Prostate gland (tissue), 2 donors: ENCODE results near the gene WNT3A. TPM values are rescaled to one million over a fixed set of nuclear protein-coding genes. Genes with fewer than 3 reads are reported as not detected.

Experiments
- DNase-seq: peaks from one replicate; pipeline ENCODE4 v3.0.0-alpha.2; 2019; ENCODE audit warnings: low spot score
- H3K27ac ChIP-seq, 2 donors: fragments of 200-600 bp; sonication (generic); 2 replicates each; pipeline ENCODE4 v1.5.1; 2017 to 2019
- H3K27me3 ChIP-seq: fragments of 200-600 bp; sonication (generic); replicated peaks from 2 replicates; pipeline ENCODE4 v1.5.1; 2019; ENCODE audit not compliant: insufficient read depth
- H3K36me3 ChIP-seq, 2 donors: fragments of 200-600 bp; sonication (generic); 1 replicate in 1 of 2; 2 replicates in 1 of 2; pipeline versions ENCODE4 v1.5.1 to v1.8.1; 2017 to 2019
- H3K4me1 ChIP-seq: fragments of 200-600 bp; sonication (generic); replicated peaks from 2 replicates; pipeline ENCODE4 v1.5.1; 2019
- H3K4me3 ChIP-seq, 2 donors: fragments of 200-600 bp; sonication (generic); 2 replicates each; pipeline ENCODE4 v1.5.1; 2017 to 2019
- H3K9me3 ChIP-seq: fragments of 200-600 bp; sonication (generic); 2 replicates; pipeline ENCODE4 v1.5.1; 2017
- CTCF ChIP-seq, 4 experiments: fragments of 200-600 bp in 2 of 4; fragments of 450-650 bp in 2 of 4; sonication (generic) in 2 of 4; IDR thresholded peaks; 1 replicate in 3 of 4; 2 replicates in 1 of 4; pipeline ENCODE4 v1.5.1; 2016 to 2019; ENCODE audit warnings: antibody characterized with exemption in 4 of 4, mild to moderate bottlenecking in 2 of 4, moderate library complexity in 2 of 4
- POLR2A ChIP-seq: fragments of 450-650 bp; IDR thresholded peaks from one replicate; pipeline ENCODE4 v1.6.1; 2016; ENCODE audit warnings: antibody characterized with exemption, mild to moderate bottlenecking
- POLR2AphosphoS5 ChIP-seq: sonication (generic); formaldehyde crosslinking; IDR thresholded peaks from one replicate; pipeline ENCODE4 v1.6.1; 2017; ENCODE audit warnings: antibody characterized with exemption
- WGBS: methylation state at CpG from one replicate; pipeline ENCODE4 v1.1.5; 2018; 5-methylcytosine and 5-hydroxymethylcytosine counted together
- intact Hi-C: fragments of 100-400 bp; cut with DNase I; formaldehyde crosslinking; loops from one replicate; pipeline ENCODE4 v1.14.2; 2022
- total RNA-seq, 2 donors: library from RNA; depleted of rRNA; stranded (reverse); fragments of >200 nt; gene quantifications; one replicate each; pipeline ENCODE4 v1.1.0, GENCODE V29; 2016

WNT3A gene
- total RNA-seq, 2 donors from 2014 or later, result 2.4 to 4.8 TPM

- WGBS, result 7% methylated on average over 55 of the region's 73 CpGs
- intact Hi-C loops, result no loop called here
- DNase-seq, result no peak
- Histone ChIP-seq H3K27ac (peak overlapping the region; percentile 89), H3K9me3 (no peaks in the 10 kb centered on the region), H3K27me3 (no peaks in the 10 kb centered on the region), H3K4me3 (peak overlapping the region; percentile 64 to 96), H3K36me3 (peaks cover 9 to 21% of the 10 kb centered on the region in 2 donors), H3K4me1 (peaks cover 3% of the 10 kb centered on the region)
- TF ChIP-seq POLR2A (no peak), CTCF (IDR thresholded peaks at IDR 0.05) (peak in 1 of 4 experiments; percentile 14)
Measured at GRCh38 chr1:228101994-228102790, 95.4 kb downstream of the WNT3A start.

- DNase-seq, result peak; percentile 88
- peak in 2 of 4 experiments; percentile 33 to 38 for TF ChIP-seq CTCF (IDR thresholded peaks at IDR 0.05)
- TF ChIP-seq POLR2AphosphoS5, result peak; percentile 96
- TF ChIP-seq POLR2A, result peak; percentile 86
- Histone ChIP-seq H3K27me3 (no peaks in the 10 kb centered on the region), H3K4me1 (peaks cover 5% of the 10 kb centered on the region), H3K9me3 (no peaks in the 10 kb centered on the region), H3K4me3 (peak within 1 kb of the TSS; percentile 64 to 96), H3K36me3 (peaks cover 5 to 13% of the 10 kb centered on the region in 2 donors), H3K27ac (peak within 1 kb of the TSS; percentile 89)
- intact Hi-C loops, result no loop called here
- under 1% methylated on average over 83 of the region's 104 CpGs for WGBS
Measured at GRCh38 chr1:228102791-228103620, 96.2 kb downstream of the WNT3A start, which contains the start of gene C1orf35. TSS of gene C1orf35 (minus strand) at chr1:228103325. CDS start at chr1:228103227, 98 bp downstream.

DNA sequence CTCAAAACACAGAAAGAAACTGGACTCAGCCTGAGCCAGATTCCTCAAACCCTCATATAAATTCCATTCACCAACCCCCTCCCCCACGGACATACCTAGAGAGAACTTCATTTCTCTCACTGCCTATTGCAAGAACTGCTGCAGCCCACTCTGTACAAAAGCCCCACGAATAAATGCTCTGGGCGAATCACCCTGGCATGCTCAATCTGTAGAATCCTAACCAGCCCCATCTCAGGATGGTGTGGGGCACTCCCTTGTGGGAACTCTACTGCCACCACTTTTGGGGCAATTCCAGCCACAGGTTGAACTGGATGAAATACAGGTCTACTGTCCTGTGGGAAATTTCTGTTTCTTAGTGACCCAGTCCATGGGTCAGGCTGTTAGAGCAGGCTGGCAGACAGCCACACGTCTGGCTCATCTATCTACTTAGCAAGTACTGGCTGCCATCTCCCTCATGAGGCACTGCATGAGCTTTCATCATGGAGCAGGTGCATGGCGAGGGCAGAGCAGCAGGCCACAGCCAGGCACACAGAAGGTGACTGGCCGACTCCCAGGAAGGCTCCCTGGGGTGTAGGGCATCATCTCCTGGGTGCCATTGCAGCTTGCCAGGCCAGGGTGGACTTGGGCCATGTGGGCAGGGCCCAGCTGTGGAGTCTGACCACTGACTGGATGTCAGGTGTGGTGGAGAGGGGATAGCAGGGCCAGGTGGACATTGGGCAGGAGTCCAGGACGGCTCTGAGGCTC is 97.9 kb downstream of the WNT3A start:
- peaks cover 6% of the 10 kb centered on the region for H3K4me1 ChIP-seq
- H3K36me3 ChIP-seq, result no peaks in the 10 kb centered on the region
- no peak overlapping the region for H3K4me3 ChIP-seq
- TF ChIP-seq POLR2A (no peak), POLR2AphosphoS5 (no peak), CTCF (IDR thresholded peaks at IDR 0.05) (no peak)
- DNase-seq, result no peak
- no peak overlapping the region for H3K27ac ChIP-seq
- H3K9me3 ChIP-seq, result no peaks in the 10 kb centered on the region
- intact Hi-C loops, result loop anchor here (5.0 kb wide), 1 partner anchor 43 kb away; the partner anchor contains the start of gene GJC2
- no peaks in the 10 kb centered on the region for H3K27me3 ChIP-seq
- WGBS, result 59% methylated on average over 7 of the region's 7 CpGs

DNA sequence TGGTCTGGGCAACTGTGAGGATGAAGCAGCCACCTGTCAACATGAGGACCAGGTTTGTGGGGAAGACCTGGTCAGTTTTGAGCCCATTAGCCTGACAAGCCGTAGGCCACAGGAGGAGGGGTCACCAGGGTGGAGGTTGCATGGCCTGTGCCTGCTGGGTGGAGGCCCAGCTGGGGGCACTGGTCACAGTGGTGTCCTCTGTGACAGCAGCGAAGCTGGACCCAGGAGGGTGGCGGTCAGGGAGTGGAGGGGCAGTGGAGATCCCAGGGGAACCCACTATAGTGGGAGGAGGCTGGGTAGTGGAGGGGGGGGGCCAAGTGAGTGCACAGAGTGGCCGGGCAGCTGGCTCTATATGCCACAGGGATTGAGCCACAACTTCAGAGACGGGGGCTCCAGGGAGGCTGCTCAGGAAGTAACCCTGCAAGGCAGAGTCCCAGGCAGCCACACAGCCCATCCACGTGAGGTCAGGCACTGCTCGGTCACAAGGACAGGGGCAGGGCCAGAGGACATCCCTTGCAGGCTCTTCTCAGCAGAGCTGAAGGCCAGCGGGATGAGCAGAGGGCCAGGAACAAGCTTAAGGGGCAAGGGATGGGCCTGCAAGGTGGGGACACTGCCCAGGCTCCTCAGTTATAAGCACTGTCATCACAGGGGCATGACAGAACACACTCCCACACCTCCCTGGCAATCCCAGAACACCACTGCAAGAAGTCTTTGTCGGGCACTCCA is 98.6 kb downstream of the WNT3A start:
- Histone ChIP-seq H3K27me3 (no peaks in the 10 kb centered on the region), H3K27ac (no peak overlapping the region), H3K9me3 (no peaks in the 10 kb centered on the region), H3K4me3 (no peak overlapping the region), H3K4me1 (peaks cover 6% of the 10 kb centered on the region), H3K36me3 (no peaks in the 10 kb centered on the region)
- no peak for DNase-seq
- intact Hi-C loops, result loop anchor here (5.0 kb wide), 1 partner anchor 42 kb away; the partner anchor contains the start of gene GJC2
- WGBS, result 79% methylated on average over 9 of the region's 9 CpGs
- TF ChIP-seq CTCF (IDR thresholded peaks at IDR 0.05) (no peak), POLR2A (no peak), POLR2AphosphoS5 (no peak)
